GM12891 (cell line): ENCODE measurements around the gene GMEB1.

ENCODE experiments used
- PAX5 ChIP-seq: IDR thresholded peaks from 2 replicates; pipeline ENCODE4 v1.6.1; 2011; ENCODE audit warnings: low read length, moderate library complexity, mild to moderate bottlenecking; ENCODE audit not compliant: insufficient read depth, severe bottlenecking
- POLR2A ChIP-seq: IDR thresholded peaks from 2 replicates; pipeline ENCODE4 v1.6.1; 2011; ENCODE audit warnings: low read depth, low read length, control low read depth
- POLR2AphosphoS5 ChIP-seq: IDR thresholded peaks from 2 replicates; pipeline ENCODE4 v1.6.1; 2011; ENCODE audit warnings: low read depth, low read length, control low read depth
- POU2F2 ChIP-seq: IDR thresholded peaks from 2 replicates; pipeline ENCODE4 v1.6.1; 2011; ENCODE audit warnings: low read depth, mild to moderate bottlenecking, control low read depth, low read length, moderate library complexity
- SPI1 ChIP-seq: IDR thresholded peaks from 2 replicates; pipeline ENCODE4 v1.6.1; 2011; ENCODE audit warnings: low read depth, low read length, control low read depth
- TAF1 ChIP-seq: IDR thresholded peaks from 2 replicates; pipeline ENCODE4 v1.6.1; 2011; ENCODE audit warnings: low read depth, low read length, control low read depth

GRCh38 chr1:28642847-28643635 lies 25.5 kb upstream of the GMEB1 start, which contains the start of gene TAF12:
- TF ChIP-seq POLR2A (peak; percentile 99), POLR2AphosphoS5 (peak; percentile 98), POU2F2 (peak; percentile 98), TAF1 (peak; percentile 94), PAX5 (no peak), SPI1 (no peak)
